Endodermal cell (in vitro differentiated cells): ENCODE results near the gene DDI2. TPM values are rescaled to one million over a fixed set of nuclear protein-coding genes. Genes with fewer than 3 reads are reported as not detected.
"Not testable (repeated sequence)": the region's sequence is repeated elsewhere in the genome, so short reads cannot be mapped to it uniquely, and the experiment has no call there.

ENCODE experiments used
- DNase-seq: peaks from one replicate; pipeline ENCODE4 v3.0.0-alpha.2; 2017
- H3K27ac ChIP-seq: 2 replicates; pipeline ENCODE4 v1.5.1; 2013; ENCODE audit warnings: mild to moderate bottlenecking, low read depth, low read length, moderate library complexity
- H3K27me3 ChIP-seq: 2 replicates; pipeline ENCODE4 v1.6.1; 2013; ENCODE audit warnings: mild to moderate bottlenecking, low read length, moderate library complexity; ENCODE audit not compliant: insufficient read depth, control insufficient read depth, poor library complexity, severe bottlenecking
- H3K36me3 ChIP-seq: 2 replicates; pipeline ENCODE4 v1.7.0; 2013; ENCODE audit warnings: mild to moderate bottlenecking, low read length, moderate library complexity; ENCODE audit not compliant: control insufficient read depth, insufficient read depth
- H3K4me1 ChIP-seq: one replicate; pipeline ENCODE4 v1.7.0; 2013; ENCODE audit warnings: low read length; ENCODE audit not compliant: control insufficient read depth, insufficient read depth
- H3K4me3 ChIP-seq: 2 replicates; pipeline ENCODE4 v1.5.1; 2013; ENCODE audit warnings: mild to moderate bottlenecking, low read length, moderate library complexity
- H3K9ac ChIP-seq: 2 replicates; pipeline ENCODE4 v1.6.1; 2013; ENCODE audit warnings: mild to moderate bottlenecking, low read length, moderate library complexity; ENCODE audit not compliant: poor library complexity, severe bottlenecking; ENCODE audit errors: extremely low read depth
- H3K9me3 ChIP-seq: 2 replicates; pipeline ENCODE4 v1.6.1; 2013; ENCODE audit warnings: mild to moderate bottlenecking, low read length, moderate library complexity; ENCODE audit not compliant: control insufficient read depth
- H3K27ac Mint-ChIP-seq: 2 replicates; pipeline ENCODE4 v1.8.0; 2020; ENCODE audit warnings: mixed read lengths
- H3K27me3 Mint-ChIP-seq: 2 replicates; pipeline ENCODE4 v1.8.0; 2021; ENCODE audit warnings: mild to moderate bottlenecking, mixed read lengths; ENCODE audit not compliant: insufficient read depth
- H3K36me3 Mint-ChIP-seq: 2 replicates; pipeline ENCODE4 v1.8.0; 2020; ENCODE audit warnings: low read depth, mixed read lengths
- H3K4me1 Mint-ChIP-seq: 2 replicates; pipeline ENCODE4 v1.8.0; 2020; ENCODE audit warnings: mixed read lengths
- H3K4me3 Mint-ChIP-seq: 2 replicates; pipeline ENCODE4 v1.8.0; 2020; ENCODE audit warnings: mild to moderate bottlenecking, moderate library complexity, mixed read lengths
- H3K9me3 Mint-ChIP-seq: 2 replicates; pipeline ENCODE4 v1.8.0; 2020; ENCODE audit warnings: mild to moderate bottlenecking, mixed read lengths
- CTCF ChIP-seq: fragments of 200-600 bp; sonication (generic); conservative IDR thresholded peaks from 2 replicates; pipeline ENCODE4 v1.5.0; 2021; ENCODE audit warnings: antibody characterized with exemption, mild to moderate bottlenecking
- WGBS, 2 experiments: methylation state at CpG; one replicate each; pipeline versions ENCODE4 v1.1.5 to v1.1.7; 2013; ENCODE audit warnings: missing lambda C conversion rate in 2 of 2, mixed read lengths in 1 of 2; ENCODE audit not compliant: insufficient coverage in 1 of 2, insufficient read length in 1 of 2; 5-methylcytosine and 5-hydroxymethylcytosine counted together
- total RNA-seq, 2 donors: library from RNA; stranded (reverse); fragmentation: NEBNext Ultra II Directional in 1 of 2; extraction: Animal tissue kit (Norgen Biotek cat#: 25700) in 1 of 2; gene quantifications; 2 replicates in 1 of 2; 3 replicates in 1 of 2; pipeline ENCODE4 v1.2.1, GENCODE V29; 2021

The DDI2 gene
- total RNA-seq, 2 donors from 2014 or later, result 36.0 to 37.6 TPM

GRCh38 chr1:15698201-15698600 lies 80.9 kb downstream of the DDI2 start:
- no peak overlapping the region for H3K4me3 Mint-ChIP-seq
- no peak for DNase-seq
- Histone ChIP-seq H3K9ac (no peak overlapping the region), H3K27ac (no peak overlapping the region), H3K4me3 (no peak overlapping the region), H3K27me3 (no peaks in the 10 kb centered on the region), H3K36me3 (peaks cover 5% of the 10 kb centered on the region), H3K4me1 (no peaks in the 10 kb centered on the region), H3K9me3 (no peaks in the 10 kb centered on the region)
- no peak for TF ChIP-seq CTCF
- H3K27ac Mint-ChIP-seq, result no peak overlapping the region
- no peaks in the 10 kb centered on the region for H3K9me3 Mint-ChIP-seq
- no peaks in the 10 kb centered on the region for H3K27me3 Mint-ChIP-seq
- H3K36me3 Mint-ChIP-seq, result peaks cover 27% of the 10 kb centered on the region
- WGBS, 2 experiments, result 83 to 100% methylated on average over 1 to 2 of the region's 2 CpGs
- no peaks in the 10 kb centered on the region for H3K4me1 Mint-ChIP-seq

- H3K4me3 Mint-ChIP-seq, H3K9me3 ChIP-seq, H3K36me3 ChIP-seq, H3K27me3 Mint-ChIP-seq, H3K9ac ChIP-seq, H3K4me3 ChIP-seq, H3K27ac ChIP-seq, H3K4me1 Mint-ChIP-seq, H3K27ac Mint-ChIP-seq, H3K4me1 ChIP-seq, H3K9me3 Mint-ChIP-seq, DNase-seq, H3K27me3 ChIP-seq: not testable (repeated sequence)
- WGBS, 2 experiments, result 92 to 100% methylated on average over 3 of the region's 4 CpGs
- H3K36me3 Mint-ChIP-seq, result peaks cover 27% of the 10 kb centered on the region
Observed at GRCh38 chr1:15699321-15699720, 82.1 kb downstream of the DDI2 start.

- DNase-seq, result no peak
- peaks cover 35% of the 10 kb centered on the region for H3K36me3 Mint-ChIP-seq
- no peak for TF ChIP-seq CTCF
- H3K4me3 ChIP-seq, result no peak overlapping the region
- H3K4me1 ChIP-seq, result no peaks in the 10 kb centered on the region
- H3K27ac Mint-ChIP-seq, result peak overlapping the region; percentile 37
- H3K27me3 Mint-ChIP-seq, result no peaks in the 10 kb centered on the region
- no peaks in the 10 kb centered on the region for H3K27me3 ChIP-seq
- WGBS, 2 experiments, result 98% methylated on average over 5 to 6 of the region's 6 CpGs
- no peaks in the 10 kb centered on the region for H3K9me3 Mint-ChIP-seq
- H3K36me3 ChIP-seq, result peaks cover 7% of the 10 kb centered on the region
- H3K9ac ChIP-seq, result no peak overlapping the region
- no peak overlapping the region for H3K27ac ChIP-seq
- no peaks in the 10 kb centered on the region for H3K4me1 Mint-ChIP-seq
- H3K9me3 ChIP-seq, result no peaks in the 10 kb centered on the region
- H3K4me3 Mint-ChIP-seq, result no peak overlapping the region
Observed at GRCh38 chr1:15700508-15700907, 83.2 kb downstream of the DDI2 start.

GRCh38 chr1:15701784-15702183 lies 84.5 kb downstream of the DDI2 start:
- no peaks in the 10 kb centered on the region for H3K4me1 ChIP-seq
- H3K9me3 Mint-ChIP-seq, result no peaks in the 10 kb centered on the region
- no peak overlapping the region for H3K4me3 Mint-ChIP-seq
- H3K27me3 Mint-ChIP-seq, result no peaks in the 10 kb centered on the region
- H3K9me3 ChIP-seq, result no peaks in the 10 kb centered on the region
- DNase-seq, result no peak
- WGBS, 2 experiments, result 91 to 94% methylated on average over 8 of the region's 8 CpGs
- no peak overlapping the region for H3K4me3 ChIP-seq
- no peak overlapping the region for H3K27ac ChIP-seq
- peaks cover 42% of the 10 kb centered on the region for H3K36me3 Mint-ChIP-seq
- no peaks in the 10 kb centered on the region for H3K27me3 ChIP-seq
- no peak overlapping the region for H3K9ac ChIP-seq
- peaks cover 11% of the 10 kb centered on the region for H3K36me3 ChIP-seq
- TF ChIP-seq CTCF, result no peak
- H3K4me1 Mint-ChIP-seq, result no peaks in the 10 kb centered on the region
- H3K27ac Mint-ChIP-seq, result peak overlapping the region; percentile 48
